ENCODE results near the gene HNF4A. TPM values are rescaled to one million over a fixed set of nuclear protein-coding genes. Genes with fewer than 3 reads are reported as not detected.
"Not testable (repeated sequence)": the region's sequence is repeated elsewhere in the genome, so short reads cannot be mapped to it uniquely, and the experiment has no call there.

HNF4A gene
- polyA plus RNA-seq (ENCODE audit: insufficient read length in 3 of 3), result 10 to 100 TPM; 49.8 to 73.1 (median 69.0) TPM
- long read RNA-seq, donor 1, full-length matches to known transcripts, result 9 of 9 reads
- long read RNA-seq, donor 1, partial matches to known transcripts, result 0 of 9 reads
- long read RNA-seq, donor 1, other reads (novel, unspliced or antisense), result 0 of 9 reads
- long read RNA-seq, donor 2, full-length matches to known transcripts, result 12 of 98 reads
- long read RNA-seq, donor 2, partial matches to known transcripts, result 86 of 98 reads
- long read RNA-seq, donor 2, other reads (novel, unspliced or antisense), result 0 of 98 reads
- long read RNA-seq, donor 3, full-length matches to known transcripts, result 6 of 6 reads
- long read RNA-seq, donor 3, partial matches to known transcripts, result 0 of 6 reads
- long read RNA-seq, donor 3, other reads (novel, unspliced or antisense), result 0 of 6 reads
- long read RNA-seq, donor 4, full-length matches to known transcripts, result 6 of 6 reads
- long read RNA-seq, donor 4, partial matches to known transcripts, result 0 of 6 reads
- long read RNA-seq, donor 4, other reads (novel, unspliced or antisense), result 0 of 6 reads
- long read RNA-seq, donor 5, full-length matches to known transcripts, result 6 of 6 reads
- long read RNA-seq, donor 5, partial matches to known transcripts, result 0 of 6 reads
- long read RNA-seq, donor 5, other reads (novel, unspliced or antisense), result 0 of 6 reads
- long read RNA-seq, donor 6, full-length matches to known transcripts, result 17 of 169 reads
- long read RNA-seq, donor 6, partial matches to known transcripts, result 152 of 169 reads
- long read RNA-seq, donor 6, other reads (novel, unspliced or antisense), result 0 of 169 reads
- long read RNA-seq, donor 7, full-length matches to known transcripts, result 6 of 82 reads
- long read RNA-seq, donor 7, partial matches to known transcripts, result 76 of 82 reads
- long read RNA-seq, donor 7, other reads (novel, unspliced or antisense), result 0 of 82 reads
- long read RNA-seq, donor 8, result 0 reads
- long read RNA-seq, donor 9, full-length matches to known transcripts, result 9 of 33 reads
- long read RNA-seq, donor 9, partial matches to known transcripts, result 15 of 33 reads
- long read RNA-seq, donor 9, other reads (novel, unspliced or antisense), result 9 of 33 reads
- long read RNA-seq, donor 10, full-length matches to known transcripts, result 12 of 27 reads
- long read RNA-seq, donor 10, partial matches to known transcripts, result 8 of 27 reads
- long read RNA-seq, donor 10, other reads (novel, unspliced or antisense), result 7 of 27 reads
- long read RNA-seq, donor 11, full-length matches to known transcripts, result 4 of 11 reads
- long read RNA-seq, donor 11, partial matches to known transcripts, result 7 of 11 reads
- long read RNA-seq, donor 11, other reads (novel, unspliced or antisense), result 0 of 11 reads
- long read RNA-seq, donor 12, full-length matches to known transcripts, result 16 of 131 reads
- long read RNA-seq, donor 12, partial matches to known transcripts, result 110 of 131 reads
- long read RNA-seq, donor 12, other reads (novel, unspliced or antisense), result 5 of 131 reads
- long read RNA-seq, donor 13, full-length matches to known transcripts, result 4 of 13 reads
- long read RNA-seq, donor 13, partial matches to known transcripts, result 9 of 13 reads
- long read RNA-seq, donor 13, other reads (novel, unspliced or antisense), result 0 of 13 reads
- long read RNA-seq, donor 14, full-length matches to known transcripts, result 7 of 36 reads
- long read RNA-seq, donor 14, partial matches to known transcripts, result 29 of 36 reads
- long read RNA-seq, donor 14, other reads (novel, unspliced or antisense), result 0 of 36 reads
- long read RNA-seq, donor 15, full-length matches to known transcripts, result 19 of 69 reads
- long read RNA-seq, donor 15, partial matches to known transcripts, result 45 of 69 reads
- long read RNA-seq, donor 15, other reads (novel, unspliced or antisense), result 5 of 69 reads
- long read RNA-seq, donor 16, full-length matches to known transcripts, result 15 of 22 reads
- long read RNA-seq, donor 16, partial matches to known transcripts, result 7 of 22 reads
- long read RNA-seq, donor 16, other reads (novel, unspliced or antisense), result 0 of 22 reads

DNA sequence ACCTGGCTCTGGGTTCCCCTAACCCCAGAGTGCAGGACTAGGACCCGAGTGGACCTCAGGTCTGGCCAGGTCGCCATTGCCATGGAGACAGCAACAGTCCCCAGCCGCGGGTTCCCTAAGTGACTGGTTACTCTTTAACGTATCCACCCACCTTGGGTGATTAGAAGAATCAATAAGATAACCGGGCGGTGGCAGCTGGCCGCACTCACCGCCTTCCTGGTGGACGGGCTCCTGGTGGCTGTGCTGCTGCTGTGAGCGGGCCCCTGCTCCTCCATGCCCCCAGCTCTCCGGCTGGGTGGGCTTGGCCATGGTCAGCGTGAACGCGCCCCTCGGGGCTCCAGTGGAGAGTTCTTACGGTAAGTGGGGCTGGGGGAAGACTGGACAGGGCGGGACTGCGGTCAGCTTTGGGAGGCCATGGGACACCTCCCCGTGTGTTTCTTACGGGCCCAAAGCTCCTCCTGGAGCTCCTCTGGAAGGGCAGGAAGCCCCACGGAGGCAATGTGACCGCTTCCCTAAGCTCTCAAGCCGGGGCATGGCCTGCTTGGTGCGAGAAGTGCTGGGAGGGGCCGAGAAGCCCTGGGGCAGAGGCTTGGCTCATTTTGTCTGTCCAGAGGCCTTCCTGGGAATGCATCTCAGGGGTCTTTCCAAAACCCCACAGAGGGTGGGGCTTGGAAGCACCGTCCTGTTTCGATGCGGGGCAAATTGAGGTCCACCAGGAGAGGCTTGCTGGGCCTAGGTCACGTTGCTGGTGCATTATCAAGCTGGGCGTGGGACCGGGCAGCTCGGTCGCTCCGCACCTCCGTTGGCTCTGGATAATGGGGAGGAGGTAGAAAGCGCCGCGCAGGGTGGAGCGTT is at the start of gene HNF4A:
Gene HNF4A (plus strand): TSS at position 202 of the 855 bp plus-strand sequence. CDS start 106 bp downstream, at position 308.
- DNase-seq, result no peak

- DNase-seq, result no peak
Observed at GRCh38 chr20:44306927-44307326, 48.6 kb upstream of the HNF4A start.

GRCh38 chr20:44309763-44310663 is 45.5 kb upstream of the HNF4A start:
- DNase-seq, result no peak

DNA sequence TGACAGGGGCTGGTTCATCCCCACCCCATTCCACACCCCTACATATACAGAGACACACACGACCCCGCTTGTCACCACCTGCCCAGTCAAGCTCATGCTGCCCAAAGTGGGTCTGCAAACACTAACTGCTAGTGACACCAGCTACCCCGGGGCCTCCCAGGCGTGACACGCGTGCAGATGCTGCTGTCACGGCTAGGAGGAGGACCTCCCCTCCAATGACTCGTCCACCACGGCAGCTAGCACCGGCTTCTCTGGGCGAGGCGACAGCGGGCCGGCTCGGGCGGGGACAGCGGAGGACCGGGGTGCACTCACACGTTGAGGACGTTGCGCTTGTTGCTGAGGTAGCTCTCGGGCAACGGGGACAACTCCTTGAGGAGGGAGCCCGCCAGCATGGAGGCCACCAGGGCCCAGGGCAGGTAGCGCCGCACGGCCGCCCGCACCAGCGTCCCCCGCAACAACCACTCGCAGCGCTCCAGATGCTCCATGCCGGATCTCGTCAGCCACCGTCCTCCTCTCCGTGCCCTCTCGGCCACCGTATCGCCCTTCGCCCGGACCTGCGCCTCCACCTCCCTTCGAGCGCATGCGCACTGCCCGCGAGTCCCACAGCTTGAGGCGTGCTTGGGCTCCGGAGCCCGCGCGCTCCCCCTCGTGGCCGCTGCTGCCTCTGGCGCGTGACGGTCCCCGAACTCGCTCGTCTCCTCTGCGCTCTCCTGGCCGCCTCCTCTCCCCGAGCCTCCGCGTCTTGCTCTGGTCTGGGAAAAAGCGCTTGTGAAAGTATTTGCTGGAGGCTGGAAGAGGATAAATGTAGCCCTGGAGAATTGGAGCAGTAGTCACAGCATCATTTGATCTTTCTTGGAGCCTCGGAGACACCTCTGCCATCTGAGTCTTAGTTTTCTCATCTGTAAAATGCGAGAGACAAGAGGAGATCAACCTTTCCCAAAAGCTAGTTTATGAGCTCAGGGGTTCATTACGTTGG is 44.5 kb upstream of the HNF4A start, which contains the start of gene FITM2:
Gene FITM2 (minus strand): TSS at position 539 of the 976 bp plus-strand sequence. CDS start 54 bp downstream, at position 485.
- peak; percentile 95 for DNase-seq

DNA sequence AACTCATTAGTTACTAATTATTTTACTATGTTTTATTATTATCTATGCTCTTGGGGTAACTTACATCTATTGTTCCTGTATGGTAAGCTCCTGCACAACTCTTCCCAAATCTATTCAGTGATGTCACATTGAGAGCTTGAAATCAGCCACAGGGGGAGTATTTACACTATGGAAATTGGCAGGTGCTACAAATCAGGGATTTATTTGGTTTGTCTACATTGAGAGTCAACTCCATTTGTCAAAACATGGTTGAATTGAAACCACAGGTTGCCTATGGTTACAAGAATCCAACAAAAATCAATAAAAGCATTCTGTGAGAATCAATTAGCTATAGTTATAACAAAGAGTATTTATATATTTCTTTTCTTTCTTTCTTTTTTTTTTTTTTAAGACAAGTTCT is 40.6 kb upstream of the HNF4A start:
- no peak for DNase-seq

- DNase-seq, result no peak
Observed at GRCh38 chr20:44319839-44320422, 35.6 kb upstream of the HNF4A start.

DNA sequence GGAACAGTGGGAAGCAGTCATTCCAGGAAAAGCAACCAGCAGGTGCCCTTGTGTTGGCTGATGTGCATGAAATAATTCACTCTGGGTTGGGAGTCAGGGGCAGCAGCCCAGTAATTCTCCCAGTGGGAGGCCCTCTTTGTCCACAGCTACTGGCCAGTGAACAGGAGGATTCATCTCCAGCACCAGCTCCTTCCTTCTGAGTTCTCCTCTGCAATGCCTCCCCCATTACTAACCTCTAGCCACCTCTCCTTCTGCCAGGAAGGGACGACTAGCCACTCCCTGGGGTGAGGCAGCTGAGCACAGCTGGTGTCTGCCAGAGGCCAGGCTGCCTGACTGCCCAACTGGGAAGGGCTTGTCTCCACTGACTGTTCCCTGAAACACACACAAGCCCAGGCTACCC is 31.2 kb upstream of the HNF4A start:
- no peak for DNase-seq

DNA sequence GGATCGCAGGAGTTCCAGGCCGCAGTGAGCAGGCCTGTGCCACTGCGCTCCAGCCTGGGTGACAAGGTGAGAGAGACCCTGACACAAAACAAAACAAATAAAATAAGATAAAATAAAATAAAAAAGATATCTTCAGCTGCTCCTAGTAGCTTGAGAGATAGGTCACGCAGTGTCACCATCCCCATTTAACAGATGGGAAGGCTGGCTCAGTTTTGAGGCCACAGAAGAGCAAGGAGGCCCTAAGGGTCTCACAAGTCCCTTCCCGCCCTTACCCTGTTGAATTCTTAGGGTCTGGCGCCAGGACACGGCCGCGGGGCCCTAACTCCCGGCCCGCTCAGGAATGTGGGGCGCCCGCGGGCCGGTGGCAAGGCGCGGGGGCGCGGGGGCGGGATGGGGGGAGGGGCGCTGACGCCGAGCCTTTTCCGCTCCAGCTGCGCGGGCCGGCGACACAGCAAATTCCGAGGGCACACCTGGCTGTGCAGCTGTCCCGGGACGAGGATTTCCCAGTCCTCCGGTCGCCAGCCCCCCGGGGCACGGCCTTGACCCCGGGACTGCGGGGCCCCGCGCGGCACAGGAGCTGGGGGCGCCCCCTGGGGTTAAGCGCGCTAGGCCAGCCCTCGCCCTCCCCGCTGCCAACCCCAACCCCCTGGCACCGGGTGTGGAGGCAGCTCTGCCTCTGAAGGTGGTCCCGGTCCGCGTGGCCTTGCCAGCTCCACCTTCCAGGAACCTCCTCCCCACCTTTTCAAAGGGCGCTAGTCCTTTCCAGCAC is 28.9 kb upstream of the HNF4A start:
- DNase-seq, result peak; percentile 34

GRCh38 chr20:44327748-44328147 is 27.8 kb upstream of the HNF4A start:
- DNase-seq, result not testable (repeated sequence)

DNA sequence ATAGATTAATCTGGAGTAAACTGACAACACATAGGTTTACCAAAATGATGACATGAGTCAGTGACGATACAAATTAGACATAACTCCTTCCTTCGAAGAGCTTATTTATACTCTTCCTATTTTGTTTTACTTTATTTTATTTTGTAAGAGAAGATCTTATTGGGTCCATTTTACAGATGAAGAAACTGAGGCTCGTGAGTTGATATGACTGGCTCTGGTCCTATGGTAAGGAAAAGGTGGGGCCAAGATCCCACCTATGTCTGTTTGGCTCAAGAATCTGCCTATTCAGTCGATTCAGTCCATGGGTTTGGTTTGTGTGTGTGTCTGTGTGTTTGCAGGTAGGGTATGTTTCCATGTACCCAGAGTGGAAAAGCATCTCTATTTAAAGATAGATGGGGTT is 27.1 kb upstream of the HNF4A start:
- no peak for DNase-seq

DNA sequence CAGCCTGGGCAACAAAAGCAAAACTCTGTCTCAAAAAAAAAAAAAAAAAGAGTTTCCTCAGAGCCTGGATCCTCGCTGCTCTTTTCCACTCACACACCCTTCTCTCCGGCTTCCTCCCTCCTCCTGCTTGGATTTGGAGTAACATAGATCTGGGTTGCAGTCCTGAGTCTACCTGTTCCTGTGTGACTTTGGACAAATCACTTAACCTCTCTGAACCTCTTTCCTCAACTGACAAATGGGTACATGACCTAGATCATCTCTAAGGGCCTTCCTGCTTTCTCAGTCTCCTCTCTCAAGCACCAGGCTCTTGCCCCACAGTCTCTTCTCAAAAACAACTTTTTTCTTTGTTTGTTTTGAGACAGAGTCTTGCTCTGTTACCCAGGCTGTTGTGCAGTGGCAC is 24.3 kb upstream of the HNF4A start:
- no peak for DNase-seq

DNA sequence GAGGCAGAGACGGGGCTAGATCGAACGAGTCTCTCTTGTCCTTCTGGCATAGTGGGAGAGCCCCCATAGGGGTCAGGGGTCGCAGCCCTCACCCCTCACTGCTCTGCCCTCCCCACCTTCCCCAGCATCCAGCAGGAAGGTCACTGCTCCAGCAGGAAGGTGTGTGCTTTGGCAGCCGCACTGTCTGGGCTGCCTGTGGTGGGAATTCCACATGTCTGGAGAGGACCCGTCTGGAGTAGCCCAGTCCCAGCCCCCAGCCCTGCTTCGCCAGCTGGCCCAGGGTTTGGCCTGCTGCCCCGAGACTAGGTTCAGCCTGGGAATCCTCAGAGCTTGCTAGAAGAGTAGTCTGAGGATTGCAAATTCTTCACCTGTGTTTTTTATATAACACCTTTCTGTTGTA is 21.2 kb upstream of the HNF4A start:
- DNase-seq, result no peak

- DNase-seq, result no peak
Observed at GRCh38 chr20:44334709-44335108, 20.8 kb upstream of the HNF4A start.

DNA sequence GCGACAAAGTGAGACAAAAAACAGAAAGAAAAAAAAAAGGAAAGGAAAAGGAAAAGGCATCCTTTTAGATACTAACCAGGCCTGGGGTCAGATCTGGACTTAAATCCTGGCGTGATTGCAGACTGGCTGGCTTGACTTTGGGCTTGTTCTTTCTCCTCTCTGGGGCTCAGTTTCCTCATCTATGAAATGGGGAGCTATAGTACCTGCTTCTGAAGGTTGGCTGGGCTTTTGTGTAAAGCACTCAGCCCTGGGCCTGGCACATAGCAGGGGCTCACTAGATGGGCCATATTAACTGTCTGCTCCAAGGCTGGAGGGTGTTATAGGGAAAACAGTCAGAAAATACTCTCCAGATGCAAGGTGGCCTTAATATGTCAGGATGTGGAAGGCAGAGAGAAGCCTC is 19.8 kb upstream of the HNF4A start:
- DNase-seq, result no peak

- no peak for DNase-seq
Observed at GRCh38 chr20:44336086-44336485, 19.4 kb upstream of the HNF4A start.
